Neural progenitor cell (in vitro differentiated cells): Measurements from ENCODE around the gene POLA2. TPM values are rescaled to one million over a fixed set of nuclear protein-coding genes. Genes with fewer than 3 reads are reported as not detected.

Experiments
- DNase-seq: peaks from one replicate; pipeline ENCODE4 v3.0.0-alpha.2; 2016; ENCODE audit warnings: low spot score
- H2AFZ ChIP-seq: fragments of 200-600 bp; sonication (generic); replicated peaks from 2 replicates; pipeline ENCODE4 v1.6.1; 2016; ENCODE audit warnings: antibody characterized with exemption
- H3F3A ChIP-seq: fragments of 200-600 bp; sonication (generic); 2 replicates; pipeline ENCODE4 v1.6.1; 2016; ENCODE audit warnings: antibody characterized with exemption, low read depth
- H3K27ac ChIP-seq: fragments of 200-600 bp; sonication (generic); 2 replicates; pipeline ENCODE4 v1.5.1; 2016; ENCODE audit warnings: mild to moderate bottlenecking
- H3K27me3 ChIP-seq: fragments of 200-600 bp; sonication (generic); 2 replicates; pipeline ENCODE4 v1.6.1; 2016; ENCODE audit warnings: mild to moderate bottlenecking, moderate library complexity
- H3K36me3 ChIP-seq: fragments of 200-600 bp; sonication (generic); 2 replicates; pipeline ENCODE4 v1.5.1; 2016
- H3K4me1 ChIP-seq: fragments of 200-600 bp; sonication (generic); 2 replicates; pipeline ENCODE4 v1.6.1; 2016; ENCODE audit warnings: mixed run types
- H3K4me2 ChIP-seq: fragments of 200-600 bp; sonication (generic); 2 replicates; pipeline ENCODE4 v1.6.1; 2016
- H3K4me3 ChIP-seq: fragments of 200-600 bp; sonication (generic); 2 replicates; pipeline ENCODE4 v1.5.1; 2016
- H3K79me2 ChIP-seq: fragments of 200-600 bp; sonication (generic); 2 replicates; pipeline ENCODE4 v1.6.1; 2016; ENCODE audit warnings: low read depth
- H3K9ac ChIP-seq: fragments of 200-600 bp; sonication (generic); 2 replicates; pipeline ENCODE4 v1.6.1; 2016
- H3K9me3 ChIP-seq: fragments of 200-600 bp; sonication (generic); 2 replicates; pipeline ENCODE4 v1.5.1; 2016; ENCODE audit warnings: low read depth
- H4K20me1 ChIP-seq: fragments of 200-600 bp; sonication (generic); 2 replicates; pipeline ENCODE4 v1.6.1; 2016; ENCODE audit warnings: low read depth
- H3K27ac Mint-ChIP-seq: 3 replicates; pipeline ENCODE4 v1.8.0; 2021; ENCODE audit warnings: mixed read lengths
- H3K27me3 Mint-ChIP-seq: 2 replicates; pipeline ENCODE4 v1.8.0; 2022; ENCODE audit warnings: low read depth, mild to moderate bottlenecking, inconsistent platforms, moderate library complexity, mixed read lengths; ENCODE audit not compliant: insufficient read depth
- H3K36me3 Mint-ChIP-seq: 3 replicates; pipeline ENCODE4 v1.8.0; 2021; ENCODE audit warnings: mixed read lengths
- H3K4me1 Mint-ChIP-seq: 3 replicates; pipeline ENCODE4 v1.8.0; 2021; ENCODE audit warnings: mixed read lengths
- H3K4me3 Mint-ChIP-seq: 3 replicates; pipeline ENCODE4 v1.8.0; 2021; ENCODE audit warnings: mild to moderate bottlenecking, moderate library complexity, mixed read lengths
- H3K9me3 Mint-ChIP-seq: 3 replicates; pipeline ENCODE4 v1.8.0; 2020; ENCODE audit warnings: mixed read lengths
- CTCF ChIP-seq: fragments of 200-600 bp; sonication (generic); IDR thresholded peaks from 2 replicates; pipeline ENCODE4 v1.5.1; 2017; ENCODE audit warnings: antibody characterized with exemption, mild to moderate bottlenecking
- EZH2 ChIP-seq: fragments of 200-600 bp; sonication (generic); IDR thresholded peaks from 2 replicates; pipeline ENCODE4 v1.6.1; 2017; ENCODE audit warnings: antibody characterized with exemption, mild to moderate bottlenecking, moderate library complexity
- EZH2phosphoT487 ChIP-seq: fragments of 200-600 bp; sonication (generic); IDR thresholded peaks from 2 replicates; pipeline ENCODE4 v1.6.1; 2017; ENCODE audit warnings: antibody characterized with exemption
- total RNA-seq: library from RNA; depleted of rRNA; stranded (reverse); fragments of >200 nt; gene quantifications from 2 replicates; pipeline ENCODE4 v1.2.3, GENCODE V29; 2015; ENCODE audit warnings: low replicate concordance

The POLA2 gene
- total RNA-seq, 1 donor from 2014 or later = 33.3 TPM

GRCh38 chr11:65341856-65342255 lies 80.1 kb downstream of the POLA2 start:
- Mint-ChIP-seq H3K9me3 (no peaks in the 10 kb centered on the region), H3K27ac (no peak overlapping the region), H3K4me3 (no peak overlapping the region), H3K27me3 (no peaks in the 10 kb centered on the region), H3K36me3 (peaks cover 39% of the 10 kb centered on the region), H3K4me1 (peaks cover 4% of the 10 kb centered on the region)
- peaks cover 8% of the 10 kb centered on the region for H3K36me3 ChIP-seq
- H4K20me1 ChIP-seq = peaks cover 53% of the 10 kb centered on the region
- no peaks in the 10 kb centered on the region for H3K27me3 ChIP-seq
- DNase-seq = no peak
- H3K4me1 ChIP-seq = no peaks in the 10 kb centered on the region
- no peak overlapping the region for H3K27ac ChIP-seq
- no peaks in the 10 kb centered on the region for H3K9me3 ChIP-seq
- no peak overlapping the region for H3K4me3 ChIP-seq
- H3K9ac ChIP-seq = no peak overlapping the region
- H3K4me2 ChIP-seq = no peak overlapping the region
- H3F3A ChIP-seq = no peaks in the 10 kb centered on the region
- no peak overlapping the region for H2AFZ ChIP-seq
- peaks cover 40% of the 10 kb centered on the region for H3K79me2 ChIP-seq
- TF ChIP-seq EZH2phosphoT487 (no peak), CTCF (no peak), EZH2 (no peak)

Other genes starting within 250 kb of the POLA2 start
- 171 and 287 TPM in 2 replicates for gene ARL2, start 247.8 kb upstream of the POLA2 start, total RNA-seq
- gene SNX15, start 234.5 kb upstream of the POLA2 start, total RNA-seq = 10.7 and 16.8 TPM in 2 replicates
- 3.0 and 13.2 TPM in 2 replicates for gene SAC3D1, start 220.8 kb upstream of the POLA2 start, total RNA-seq
- 0.80 and 3.0 TPM in 2 replicates for gene NAALADL1, start 203.4 kb upstream of the POLA2 start, total RNA-seq
- gene CDCA5, start 177.9 kb upstream of the POLA2 start, total RNA-seq = 46.7 and 57.3 TPM in 2 replicates
- 12.6 and 36.1 TPM in 2 replicates for gene ZFPL1, start 177.7 kb upstream of the POLA2 start, total RNA-seq
- gene VPS51, start 165.7 kb upstream of the POLA2 start, total RNA-seq = 80.4 and 252 TPM in 2 replicates
- 36.1 and 109 TPM in 2 replicates for gene TM7SF2, start 150.1 kb upstream of the POLA2 start, total RNA-seq
- gene ZNHIT2, start 144.3 kb upstream of the POLA2 start, total RNA-seq = 1.5 and 8.1 TPM in 2 replicates
- gene FAU, start 139.8 kb upstream of the POLA2 start, total RNA-seq = 227 and 288 TPM in 2 replicates
- 38.3 and 57.5 TPM in 2 replicates for gene MRPL49, start 139.6 kb upstream of the POLA2 start, total RNA-seq
- 7.2 and 12.0 TPM in 2 replicates for gene SYVN1, start 127.4 kb upstream of the POLA2 start, total RNA-seq
- gene SPDYC, start 91.7 kb upstream of the POLA2 start, total RNA-seq = not detected in 2 replicates
- gene CAPN1, start 80.0 kb upstream of the POLA2 start, total RNA-seq = 24.3 and 57.3 TPM in 2 replicates
- gene CDC42EP2, start 52.9 kb downstream of the POLA2 start, total RNA-seq = 0.11 and 0.87 TPM in 2 replicates
- gene DPF2, start 71.9 kb downstream of the POLA2 start, total RNA-seq = 63.3 and 72.1 TPM in 2 replicates
- gene TIGD3, start 92.8 kb downstream of the POLA2 start, total RNA-seq = 2.5 and 4.3 TPM in 2 replicates
- 0.47 and 1.2 TPM in 2 replicates for gene SLC25A45, start 120.7 kb downstream of the POLA2 start, total RNA-seq
- gene FRMD8, start 124.7 kb downstream of the POLA2 start, total RNA-seq = 5.8 and 28.3 TPM in 2 replicates
- gene NEAT1, start 160.8 kb downstream of the POLA2 start, total RNA-seq = 2.8 and 4.0 TPM in 2 replicates
- 5,397 and 9,030 TPM in 2 replicates for gene MALAT1, start 237.1 kb downstream of the POLA2 start, total RNA-seq